ENCODE results near the gene KCNQ5. TPM values are rescaled to one million over a fixed set of nuclear protein-coding genes. Genes with fewer than 3 reads are reported as not detected.
"Not testable (repeated sequence)": the region's sequence is repeated elsewhere in the genome, so short reads cannot be mapped to it uniquely, and the experiment has no call there.

Gene KCNQ5
- polyA plus RNA-seq, 3 donors = 0.12 to 0.22 (median 0.19) TPM

- DNase-seq (ENCODE audit: extremely low read depth in 1 of 11, low read depth in 9 of 11, low spot score in 4 of 11) = no peak
These were observed 595.0 kb downstream of the KCNQ5 start for GRCh38 chr6:73216859-73217258.

- no peak for DNase-seq (ENCODE audit: extremely low read depth in 1 of 11, low read depth in 9 of 11, low spot score in 4 of 11)
These were observed 603.5 kb downstream of the KCNQ5 start, which contains the start of gene KHDC1L for GRCh38 chr6:73225396-73225795. TSS of gene KHDC1L (minus strand) at chr6:73225496. CDS start at chr6:73225408, 88 bp downstream.

- no peak for DNase-seq (ENCODE audit: extremely low read depth in 1 of 11, low read depth in 9 of 11, low spot score in 4 of 11)
These were observed 605.9 kb downstream of the KCNQ5 start for GRCh38 chr6:73227606-73228255.

- no peak for DNase-seq (ENCODE audit: extremely low read depth in 1 of 11, low read depth in 9 of 11, low spot score in 4 of 11)
These were observed 610.1 kb downstream of the KCNQ5 start for GRCh38 chr6:73231986-73232391.

GRCh38 chr6:73233048-73233447 is 611.2 kb downstream of the KCNQ5 start:
- DNase-seq (ENCODE audit: extremely low read depth in 1 of 11, low read depth in 9 of 11, low spot score in 4 of 11) = no peak

GRCh38 chr6:73233971-73234370 is 612.1 kb downstream of the KCNQ5 start:
- not testable (repeated sequence) for DNase-seq (ENCODE audit: extremely low read depth in 1 of 11, low read depth in 9 of 11, low spot score in 4 of 11)

- DNase-seq (ENCODE audit: extremely low read depth in 1 of 11, low read depth in 9 of 11, low spot score in 4 of 11) = no peak
These were observed 612.9 kb downstream of the KCNQ5 start for GRCh38 chr6:73234733-73235132.

GRCh38 chr6:73236144-73236750 is 614.4 kb downstream of the KCNQ5 start:
- DNase-seq (ENCODE audit: extremely low read depth in 1 of 11, low read depth in 9 of 11, low spot score in 4 of 11) = no peak

GRCh38 chr6:73240730-73241129 is 618.9 kb downstream of the KCNQ5 start:
- DNase-seq (ENCODE audit: extremely low read depth in 1 of 11, low read depth in 9 of 11, low spot score in 4 of 11) = no peak

GRCh38 chr6:73242001-73242400 is 620.1 kb downstream of the KCNQ5 start:
- no peak for DNase-seq (ENCODE audit: extremely low read depth in 1 of 11, low read depth in 9 of 11, low spot score in 4 of 11)

Data from renal cortex interstitium (tissue), 11 donors.